Cardiac fibroblast (primary cell): ENCODE data around the gene ADCY10.

Experiments
- DNase-seq, 2 donors: peaks; one replicate each; pipeline versions ENCODE4 v3.0.0 to v3.0.0-alpha.2; 2010; ENCODE audit warnings: low read depth in 2 of 2
- H3K4me3 ChIP-seq, 2 donors: replicated peaks in 1 of 2; 1 replicate in 1 of 2; 2 replicates in 1 of 2; pipeline ENCODE4 v1.5.1; 2011; ENCODE audit warnings: low read depth in 2 of 2, low read length in 2 of 2, mild to moderate bottlenecking in 2 of 2, moderate library complexity in 1 of 2
- CTCF ChIP-seq: IDR thresholded peaks from one replicate; pipeline ENCODE4 v1.5.1; 2011; ENCODE audit warnings: low read depth, mild to moderate bottlenecking, low read length, inconsistent platforms

Gene ADCY10

GRCh38 chr1:167797015-167797414 lies 116.9 kb downstream of the ADCY10 start:
- DNase-seq: peak; percentile 99
- H3K4me3 ChIP-seq: no peak overlapping the region
- TF ChIP-seq CTCF: no peak

DNA sequence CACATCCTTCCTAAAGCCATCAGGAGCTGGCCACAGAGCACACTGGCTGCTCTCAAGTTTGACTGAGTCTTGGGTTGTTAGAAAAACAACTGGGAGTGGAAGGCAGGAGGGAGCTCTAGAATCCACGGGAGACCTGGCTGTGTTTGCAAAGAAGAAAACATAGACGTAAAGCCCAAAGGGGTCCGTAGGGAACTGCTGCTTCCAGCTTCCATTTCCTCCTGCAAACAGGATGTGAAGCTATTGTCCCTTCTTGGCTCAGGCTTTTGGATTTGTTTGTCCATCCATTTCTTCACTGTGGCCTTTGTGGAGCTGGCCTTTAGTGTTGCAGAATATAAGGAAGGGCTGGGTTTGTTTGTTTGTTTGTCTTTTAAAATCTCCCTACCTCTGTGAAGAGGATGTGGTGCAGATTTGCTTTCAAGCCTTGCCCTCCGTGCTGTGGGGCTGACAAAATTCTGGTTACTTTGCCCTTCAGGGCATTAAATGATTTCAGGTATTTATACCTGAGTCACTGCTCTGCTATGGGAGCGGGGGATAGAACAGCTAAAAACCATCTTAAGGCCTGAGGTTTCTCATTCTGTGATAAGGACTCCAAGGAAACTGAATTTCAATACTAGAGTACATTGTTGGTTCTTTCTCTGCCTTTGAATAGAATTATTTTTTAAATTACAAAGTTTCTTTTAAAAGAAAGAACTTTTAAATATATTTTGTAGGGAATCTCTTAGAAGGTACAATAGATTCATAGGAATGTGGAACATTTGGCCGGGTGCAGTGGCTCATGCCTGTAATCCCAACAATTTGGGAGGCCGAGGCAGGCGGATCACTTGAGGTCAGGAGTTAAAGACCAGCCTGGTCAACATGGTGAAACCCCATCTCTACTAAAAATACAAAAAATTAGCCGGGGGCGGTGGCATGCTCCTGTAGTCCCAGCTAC lies 117.9 kb downstream of the ADCY10 start:
- DNase-seq: peak; percentile 75 to 83
- no peak for TF ChIP-seq CTCF
- H3K4me3 ChIP-seq: no peak overlapping the region

DNA sequence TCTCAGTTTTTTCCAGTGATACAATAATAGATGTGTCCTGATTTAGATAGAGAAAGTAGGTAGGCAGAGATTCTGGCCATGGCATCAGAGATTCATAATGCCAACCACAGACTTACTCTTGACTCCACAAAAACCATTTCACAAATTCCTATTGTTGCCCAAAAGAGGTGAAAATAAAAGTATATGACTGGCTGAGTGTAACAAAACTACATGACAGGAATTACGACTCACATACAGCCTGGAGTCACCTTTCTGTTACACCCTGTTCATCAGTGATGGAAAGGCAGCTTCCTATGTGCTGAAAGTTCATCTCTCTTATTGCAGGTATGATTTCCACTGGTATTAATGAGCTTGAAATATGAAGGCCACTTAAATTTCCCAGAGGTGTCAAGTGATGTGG lies 119.9 kb downstream of the ADCY10 start:
- H3K4me3 ChIP-seq: no peak overlapping the region
- DNase-seq: peak in 1 of 2 donors; percentile 25
- no peak for TF ChIP-seq CTCF

GRCh38 chr1:167792188-167792565 lies 121.8 kb downstream of the ADCY10 start:
- no peak for TF ChIP-seq CTCF
- no peak overlapping the region for H3K4me3 ChIP-seq
- DNase-seq: no peak

DNA sequence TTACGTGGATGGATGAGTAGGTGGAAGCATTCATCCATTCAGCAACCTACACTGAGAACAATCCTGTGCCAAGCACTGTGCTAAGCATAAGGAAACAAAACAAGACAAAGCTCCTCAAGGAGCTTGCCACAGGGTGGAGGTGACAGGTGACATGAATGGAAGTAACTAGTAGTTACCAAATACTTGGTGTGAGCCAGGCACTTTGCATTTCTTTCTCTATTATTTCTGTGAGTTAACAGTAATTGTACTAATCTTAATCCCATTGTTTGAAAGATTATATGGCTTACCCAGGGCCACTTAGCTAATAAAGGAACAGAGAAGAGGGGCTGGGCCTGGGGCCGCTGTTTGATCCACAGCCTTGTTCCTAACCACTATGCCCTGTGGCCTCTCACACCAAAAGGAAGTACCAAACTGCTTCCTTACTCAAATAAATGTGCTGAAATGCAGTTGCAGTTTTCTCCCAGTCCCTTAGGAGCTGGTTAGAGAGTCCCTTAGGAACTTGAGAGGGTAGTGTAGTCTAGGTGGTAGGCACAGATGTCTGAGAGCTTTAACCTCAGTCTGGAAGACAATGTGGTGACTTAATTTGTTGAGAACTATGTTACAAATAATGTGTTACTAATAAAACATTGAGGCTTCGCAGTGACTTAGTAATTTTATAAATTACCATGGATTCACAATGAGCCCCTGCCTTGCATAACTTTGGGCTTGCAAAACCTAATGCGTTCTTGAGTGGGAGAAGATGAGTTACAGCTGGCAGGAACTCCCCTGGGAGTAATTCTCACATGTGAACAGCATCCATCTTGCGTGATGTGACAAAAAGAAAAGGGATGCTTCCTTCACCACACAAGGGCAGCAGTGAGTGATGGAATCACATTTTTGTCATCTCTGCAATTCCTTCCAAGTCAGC lies 122.4 kb downstream of the ADCY10 start:
- no peak overlapping the region for H3K4me3 ChIP-seq
- DNase-seq: peak; percentile 92 to 99
- peak; percentile 21 for TF ChIP-seq CTCF

- no peak overlapping the region for H3K4me3 ChIP-seq
- no peak for DNase-seq
- TF ChIP-seq CTCF: no peak
Measured at GRCh38 chr1:167790117-167790516, 123.8 kb downstream of the ADCY10 start.
